NCI-H1694 treated with DMSO at 0.1 percent for 48 hours (cell line): ENCODE data around the gene WFIKKN1.

Experiments
- DNase-seq: peaks from one replicate; lab custom pipeline; 2025; lab: John Stamatoyannopoulos, UW

WFIKKN1 gene

GRCh38 chr16:674214-674881, 43.6 kb downstream of the WFIKKN1 start:
- no peak for DNase-seq

- no peak for DNase-seq
Observed at GRCh38 chr16:674968-675883, 44.4 kb downstream of the WFIKKN1 start, which contains the start of gene RHBDL1. TSS of gene RHBDL1 (plus strand) at chr16:675671. CDS start at chr16:675791, 120 bp downstream.

GRCh38 chr16:675884-676564, 45.2 kb downstream of the WFIKKN1 start:
- DNase-seq, result no peak

- no peak for DNase-seq
Observed at GRCh38 chr16:676565-676902, 45.7 kb downstream of the WFIKKN1 start.

GRCh38 chr16:676913-677312, 46.1 kb downstream of the WFIKKN1 start:
- no peak for DNase-seq

- no peak for DNase-seq
Observed at GRCh38 chr16:677316-678190, 46.8 kb downstream of the WFIKKN1 start.

- no peak for DNase-seq
Observed at GRCh38 chr16:678209-678857, 47.5 kb downstream of the WFIKKN1 start.

GRCh38 chr16:678858-679813, 48.4 kb downstream of the WFIKKN1 start:
- peak; percentile 27 for DNase-seq

- DNase-seq, result peak; percentile 49
Observed at GRCh38 chr16:679814-680624, 49.2 kb downstream of the WFIKKN1 start, which contains the start of gene STUB1. TSS of gene STUB1 (plus strand) at chr16:680410. CDS start at chr16:680526, 116 bp downstream.

GRCh38 chr16:680625-680945, 49.8 kb downstream of the WFIKKN1 start:
- no peak for DNase-seq

- no peak for DNase-seq
Observed at GRCh38 chr16:680967-681745, 50.4 kb downstream of the WFIKKN1 start.

- DNase-seq, result no peak
Observed at GRCh38 chr16:681746-682427, 51.1 kb downstream of the WFIKKN1 start.

- DNase-seq, result no peak
Observed at GRCh38 chr16:682493-683395, 52.0 kb downstream of the WFIKKN1 start.

- DNase-seq, result no peak
Observed at GRCh38 chr16:683396-684070, 52.7 kb downstream of the WFIKKN1 start.
